GM03348 (cell line): ENCODE measurements around the gene UTP4.
"Not testable (repeated sequence)": the region's sequence is repeated elsewhere in the genome, so short reads cannot be mapped to it uniquely, and the experiment has no call there.

Source experiments
- DNase-seq: peaks from one replicate; pipeline ENCODE4 v3.0.0; 2012; ENCODE audit warnings: low spot score

UTP4 gene

DNA sequence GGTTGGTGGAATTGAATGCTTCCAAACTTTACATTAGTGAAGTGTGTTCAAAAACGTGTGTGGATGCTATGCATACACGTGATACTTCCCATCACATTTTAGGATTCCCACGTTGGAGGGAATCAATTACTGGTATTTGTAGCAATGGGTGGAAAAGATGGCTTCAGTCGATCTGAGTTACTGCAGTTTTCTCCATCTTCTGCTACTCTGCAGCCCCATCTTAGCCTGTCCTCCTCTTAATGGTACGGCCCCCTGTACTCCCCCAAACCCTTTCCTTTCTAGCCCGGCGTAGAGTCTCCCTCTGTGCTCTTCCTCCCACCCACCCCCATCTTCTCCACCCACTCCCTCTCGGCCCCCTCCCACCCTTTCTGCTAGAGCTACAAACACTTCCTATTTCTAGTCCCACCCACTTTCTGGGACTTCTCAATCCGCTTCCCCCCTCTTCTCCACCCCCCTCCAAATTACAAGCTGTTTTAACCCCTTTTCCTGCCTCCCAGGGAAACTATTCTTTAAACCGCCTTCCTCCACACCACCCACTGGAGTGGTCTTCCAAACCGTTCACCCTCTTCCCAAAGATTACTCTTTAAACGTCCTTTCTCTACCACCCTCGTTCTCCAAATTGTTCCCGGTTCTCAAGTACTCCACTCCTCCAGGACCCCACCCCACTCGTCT, 1.1 kb upstream of the UTP4 start:
- peak; percentile 59 for DNase-seq

DNA sequence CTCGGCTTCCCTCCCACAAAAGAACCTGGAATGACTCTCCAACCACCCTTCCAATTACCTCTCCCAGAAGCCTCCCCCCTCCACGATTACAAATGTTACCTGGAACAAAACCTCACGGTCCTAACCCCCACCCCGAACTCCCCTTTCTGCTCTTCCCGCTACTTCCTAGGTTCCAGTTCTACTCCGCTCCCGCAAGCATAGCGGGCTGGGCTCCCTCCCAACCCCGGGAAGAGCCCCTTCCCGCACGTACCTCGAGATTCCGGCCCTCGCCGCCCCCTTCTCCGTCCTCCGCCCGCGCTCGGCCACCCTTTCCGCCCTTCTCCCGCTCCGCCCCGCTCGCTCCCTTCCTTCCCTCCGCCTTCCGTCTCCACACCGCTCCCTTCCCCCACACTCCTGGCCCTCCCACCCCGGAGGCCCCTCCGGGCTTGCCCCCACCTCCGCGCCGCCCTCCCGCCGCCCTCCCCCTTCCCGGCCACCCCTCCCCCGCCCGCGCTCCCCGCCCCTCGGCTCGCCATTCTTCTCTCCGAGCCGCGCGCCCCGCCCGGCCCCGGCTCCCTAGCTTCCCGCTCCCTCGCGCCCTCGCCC, 518 bp upstream of the UTP4 start:
- peak; percentile 96 for DNase-seq

DNA sequence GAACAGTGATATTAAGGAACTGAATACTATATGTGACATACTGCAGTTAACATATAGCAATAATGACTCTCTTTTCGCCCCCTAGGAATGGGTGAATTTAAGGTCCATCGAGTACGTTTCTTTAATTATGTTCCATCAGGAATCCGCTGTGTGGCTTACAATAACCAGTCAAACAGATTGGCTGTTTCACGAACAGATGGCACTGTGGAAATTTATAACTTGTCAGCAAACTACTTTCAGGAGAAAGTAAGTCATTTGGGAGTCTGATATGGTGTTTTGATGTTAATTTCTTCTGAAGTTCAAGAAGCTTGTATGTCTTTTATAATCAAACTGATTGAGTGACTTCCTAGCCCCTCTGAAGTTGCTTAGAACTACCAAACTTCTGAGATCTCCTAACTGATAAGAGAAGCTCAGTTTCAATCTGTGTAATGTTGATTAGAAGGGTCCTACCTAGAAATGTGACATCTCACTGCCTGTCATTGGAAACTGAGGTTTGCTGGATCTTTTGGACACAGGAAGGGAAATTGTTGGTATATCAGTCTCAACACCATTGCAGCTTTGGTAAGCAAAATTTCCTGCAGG, 1.0 kb downstream of the UTP4 start:
- DNase-seq: no peak

DNA sequence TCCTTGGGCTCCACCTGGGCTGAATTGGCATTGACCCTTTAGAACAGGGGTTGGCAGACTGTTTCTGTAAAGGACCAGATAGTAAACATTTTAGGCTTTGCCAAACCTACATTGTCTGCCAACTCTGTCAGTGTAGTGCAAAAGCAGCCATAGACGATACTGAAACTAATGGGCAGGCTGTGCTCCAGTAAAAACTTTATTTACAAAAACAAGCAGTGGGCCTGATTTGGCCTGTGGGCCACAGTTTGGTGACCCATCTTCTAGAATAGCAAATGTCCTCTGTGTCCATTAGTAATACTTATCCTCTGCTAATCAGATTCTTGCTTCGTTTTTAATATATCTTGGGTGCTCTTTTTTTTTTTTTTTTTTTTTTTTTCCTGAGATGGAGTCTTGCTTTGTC, 6.2 kb downstream of the UTP4 start:
- no peak for DNase-seq

- DNase-seq: not testable (repeated sequence)
Measured at GRCh38 chr16:69139464-69139863, 7.0 kb downstream of the UTP4 start.

DNA sequence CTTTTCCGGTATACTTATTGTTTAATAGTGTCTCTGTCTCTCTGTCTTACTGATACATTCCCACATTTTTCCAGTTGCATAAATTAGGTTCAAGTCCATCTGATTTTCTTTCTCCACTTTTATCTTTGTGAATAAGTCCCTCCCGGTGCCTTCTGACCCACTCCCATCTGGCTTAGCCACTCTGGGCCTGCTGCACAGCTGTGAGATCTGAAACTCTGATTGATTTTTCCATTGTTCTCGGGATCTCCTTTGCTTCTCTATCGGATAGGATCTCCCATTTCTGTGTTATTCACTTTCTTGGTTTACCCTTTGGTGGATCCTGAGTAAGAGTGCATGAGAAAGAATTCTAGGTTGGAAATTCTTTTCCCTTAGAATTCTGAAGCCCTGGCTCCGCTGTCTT, 8.6 kb downstream of the UTP4 start:
- DNase-seq: no peak

GRCh38 chr16:69141936-69142335, 9.5 kb downstream of the UTP4 start:
- DNase-seq: no peak

GRCh38 chr16:69143116-69143515, 10.7 kb downstream of the UTP4 start:
- no peak for DNase-seq

- no peak for DNase-seq
Measured at GRCh38 chr16:69145658-69146057, 13.2 kb downstream of the UTP4 start.

DNA sequence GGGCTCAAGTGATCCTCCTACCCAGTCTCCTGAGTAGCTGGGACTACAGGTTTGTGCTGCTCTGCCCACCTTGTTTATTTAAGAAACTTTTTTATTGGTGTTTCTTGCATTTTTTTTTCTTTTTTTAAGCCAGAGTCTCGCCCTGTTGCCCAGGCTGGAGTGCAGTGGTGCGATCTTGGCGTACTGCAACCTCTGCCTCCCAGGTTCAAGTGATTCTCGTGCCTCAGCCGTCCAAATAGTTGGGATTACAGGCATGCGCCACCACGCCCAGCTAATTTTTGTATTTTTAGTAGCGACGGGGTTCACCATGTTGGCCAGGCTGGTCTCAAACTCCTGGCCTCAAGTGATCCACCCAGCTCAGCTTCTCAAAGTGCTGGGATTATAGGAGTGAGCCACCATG, 17.2 kb downstream of the UTP4 start:
- DNase-seq: not testable (repeated sequence)

DNA sequence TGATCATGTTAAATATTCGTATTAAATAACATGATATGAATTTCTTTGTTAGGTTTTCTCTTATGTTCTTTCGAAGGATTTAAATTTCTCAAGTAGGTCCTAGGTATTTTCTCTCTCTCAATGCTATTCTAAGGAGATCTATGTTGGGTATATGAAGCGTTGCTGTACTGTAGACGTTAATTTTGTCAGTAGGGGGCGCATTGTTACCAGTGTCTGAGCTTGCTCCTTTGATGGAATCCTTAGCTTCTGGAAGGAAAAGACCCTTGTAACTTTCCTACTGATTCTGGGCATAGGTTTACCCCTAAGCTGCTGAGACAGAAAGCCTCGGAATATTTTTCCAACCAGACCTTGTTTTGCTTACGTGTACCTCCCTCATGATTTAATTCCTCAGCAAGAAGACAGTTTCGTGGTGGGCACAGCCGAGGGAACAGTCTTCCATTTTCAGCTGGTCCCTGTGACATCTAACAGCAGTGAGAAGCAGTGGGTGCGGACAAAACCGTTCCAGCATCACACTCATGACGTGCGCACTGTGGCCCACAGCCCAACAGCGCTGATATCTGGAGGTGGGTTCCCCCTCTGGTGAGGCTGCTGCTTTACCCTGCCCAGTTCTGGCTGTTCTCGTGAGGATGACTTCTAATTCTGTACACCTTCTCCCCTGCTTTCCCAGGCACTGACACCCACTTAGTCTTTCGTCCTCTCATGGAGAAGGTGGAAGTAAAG, 17.9 kb downstream of the UTP4 start:
- DNase-seq: peak; percentile 79

GRCh38 chr16:69157196-69157595, 24.7 kb downstream of the UTP4 start:
- no peak for DNase-seq

- no peak for DNase-seq
Measured at GRCh38 chr16:69160192-69160591, 27.7 kb downstream of the UTP4 start.

DNA sequence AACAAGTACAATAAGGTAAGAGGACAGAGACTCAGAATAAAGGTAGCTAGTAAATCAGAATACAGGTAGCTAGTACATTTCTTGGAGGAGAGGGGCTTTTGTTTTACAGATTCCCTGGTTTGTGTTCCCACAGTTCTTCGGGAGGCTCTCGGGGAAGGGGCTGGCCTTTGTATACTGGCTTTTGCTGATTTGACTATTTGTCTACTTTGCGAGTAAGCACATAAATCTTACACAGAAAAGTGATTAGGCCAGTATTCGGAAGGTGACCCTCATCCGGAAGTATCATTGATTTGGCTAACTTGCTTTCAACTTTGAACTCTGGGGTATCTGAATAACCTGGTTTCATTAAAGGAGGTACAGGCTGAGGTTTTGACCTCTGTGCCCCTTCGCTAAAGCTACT, 33.1 kb downstream of the UTP4 start:
- no peak for DNase-seq

DNA sequence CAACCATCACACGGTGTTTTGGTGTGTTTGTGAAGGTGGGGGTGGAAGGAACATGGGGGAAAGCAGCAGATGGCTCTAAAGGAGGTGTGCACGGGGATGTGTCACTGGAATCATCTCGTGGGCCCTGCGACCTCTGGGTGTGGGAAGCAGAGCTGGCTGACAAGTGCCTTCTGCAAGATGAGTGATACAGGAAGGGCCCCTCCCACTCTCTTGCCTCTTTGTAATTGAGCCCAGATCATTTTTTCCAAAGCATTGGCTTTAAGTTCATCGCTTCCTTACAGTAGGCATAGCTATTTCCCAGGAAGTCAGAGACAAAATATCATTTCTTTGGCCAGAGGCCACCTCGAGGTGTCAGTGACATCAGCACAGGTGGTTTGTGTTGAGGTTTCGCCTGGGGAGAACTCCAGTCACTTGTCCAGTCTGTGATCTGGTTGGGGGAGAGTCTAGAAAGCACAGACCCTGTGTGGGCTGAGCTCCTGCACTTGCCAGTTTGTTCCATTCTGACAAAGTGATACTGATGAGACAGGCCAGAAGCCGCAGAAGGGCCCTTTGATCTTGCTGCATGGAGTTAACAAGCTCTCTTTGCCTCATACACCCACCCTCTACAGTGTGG, 33.9 kb downstream of the UTP4 start:
- peak; percentile 70 for DNase-seq

GRCh38 chr16:69166946-69167930, 34.8 kb downstream of the UTP4 start:
- DNase-seq: no peak

- DNase-seq: no peak
Measured at GRCh38 chr16:69169051-69169450, 36.6 kb downstream of the UTP4 start.

GRCh38 chr16:69169607-69170352, 37.3 kb downstream of the UTP4 start:
- no peak for DNase-seq

DNA sequence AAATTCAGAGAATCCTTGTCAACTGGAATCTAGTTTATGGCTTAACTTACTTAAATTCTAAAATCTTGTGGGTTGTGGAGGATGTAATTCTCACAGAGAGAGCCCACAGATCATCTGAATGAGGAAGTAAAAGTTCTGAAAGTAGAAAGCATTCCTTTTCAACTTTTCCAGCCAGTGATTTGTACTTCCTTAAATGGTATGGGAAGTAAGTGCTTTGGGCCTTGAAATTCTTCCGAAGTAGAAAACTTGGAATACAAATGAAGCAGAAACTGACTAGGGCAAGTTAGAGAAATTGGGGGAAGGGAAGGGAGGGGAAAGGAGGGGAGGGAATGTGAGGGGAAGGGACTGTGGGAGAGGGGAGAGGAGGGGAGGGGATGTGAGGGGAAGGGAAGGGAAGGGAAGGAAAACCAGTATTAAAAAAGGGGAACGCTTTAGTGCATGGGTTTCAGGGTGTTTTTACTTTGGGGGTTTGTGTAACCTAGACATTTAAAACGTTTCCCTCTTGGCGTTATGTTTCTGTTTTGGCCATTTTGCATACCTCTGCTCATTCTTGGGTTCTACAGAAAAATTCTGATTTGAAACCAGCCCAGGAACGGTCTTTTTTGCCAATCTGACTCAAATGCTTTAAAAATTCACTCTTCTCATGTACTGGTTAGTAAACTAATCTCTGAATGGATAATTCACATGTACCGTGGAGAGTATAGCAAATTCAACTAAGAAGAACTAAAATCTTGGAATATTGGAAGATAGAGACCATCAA, 39.1 kb downstream of the UTP4 start:
- DNase-seq: peak; percentile 63
